ENCODE results near the gene RAPGEF3.

Gene RAPGEF3

GRCh38 chr12:47775100-47775911 is 16.6 kb upstream of the RAPGEF3 start:
- H3K4me2 ChIP-seq (ENCODE audit: insufficient read depth, low read length), result no peak overlapping the region
- H2AFZ ChIP-seq (ENCODE audit: low read depth, low read length), result no peak overlapping the region
- peaks cover 21% of the 10 kb centered on the region for H3K4me1 ChIP-seq (ENCODE audit: insufficient read depth, low read length)
- H3K4me3 ChIP-seq (ENCODE audit: low read depth in 1 of 2, low read length in 2 of 2), result no peak overlapping the region
- H3K27ac ChIP-seq (ENCODE audit: low read length), result no peak overlapping the region
- H3K9me3 ChIP-seq (ENCODE audit: insufficient read depth, low read length, severe bottlenecking), result no peaks in the 10 kb centered on the region
- peak; percentile 29 for DNase-seq
- H4K20me1 ChIP-seq (ENCODE audit: insufficient read depth, low read length), result no peaks in the 10 kb centered on the region; the same call in 1 of the 2 replicates
- no peak for ATAC-seq (ENCODE audit: insufficient read depth, low read depth)
- no peaks in the 10 kb centered on the region for H3K36me3 ChIP-seq (ENCODE audit: insufficient read depth, low read length)
- peaks cover 17% of the 10 kb centered on the region for H3K27me3 ChIP-seq (ENCODE audit: insufficient read depth, low read length, poor library complexity)
- H3K79me2 ChIP-seq (ENCODE audit: insufficient read depth, low read length), result no peaks in the 10 kb centered on the region
- no peak overlapping the region for H3K9ac ChIP-seq (ENCODE audit: low read depth, low read length)
- TF ChIP-seq EZH2 (IDR thresholded peaks at IDR 0.05; ENCODE audit: borderline replicate concordance, low read depth, low read length, severe bottlenecking) (no peak), CTCF (IDR thresholded peaks at IDR 0.05; ENCODE audit: borderline replicate concordance, extremely low read depth, low read length, poor library complexity, severe bottlenecking) (no peak)

GRCh38 chr12:47774663-47775062 is 16.0 kb upstream of the RAPGEF3 start:
- DNase-seq (no peak), ATAC-seq (ENCODE audit: insufficient read depth, low read depth) (no peak)
- Histone ChIP-seq H3K4me2 (ENCODE audit: insufficient read depth, low read length) (peak overlapping the region; percentile 98; the same call in 1 of the 2 replicates), H3K9ac (ENCODE audit: low read depth, low read length) (no peak overlapping the region), H4K20me1 (ENCODE audit: insufficient read depth, low read length) (no peaks in the 10 kb centered on the region; the same call in 1 of the 2 replicates), H2AFZ (ENCODE audit: low read depth, low read length) (no peak overlapping the region), H3K79me2 (ENCODE audit: insufficient read depth, low read length) (no peaks in the 10 kb centered on the region), H3K27me3 (ENCODE audit: insufficient read depth, low read length, poor library complexity) (peaks cover 17% of the 10 kb centered on the region), H3K9me3 (ENCODE audit: insufficient read depth, low read length, severe bottlenecking) (no peaks in the 10 kb centered on the region), H3K27ac (ENCODE audit: low read length) (no peak overlapping the region), H3K4me3 (ENCODE audit: low read depth in 1 of 2, low read length in 2 of 2) (no peak overlapping the region), H3K4me1 (ENCODE audit: insufficient read depth, low read length) (peaks cover 21% of the 10 kb centered on the region), H3K36me3 (ENCODE audit: insufficient read depth, low read length) (no peaks in the 10 kb centered on the region)
- no peak for TF ChIP-seq EZH2 (IDR thresholded peaks at IDR 0.05; ENCODE audit: borderline replicate concordance, low read depth, low read length, severe bottlenecking)
- TF ChIP-seq CTCF (IDR thresholded peaks at IDR 0.05; ENCODE audit: borderline replicate concordance, extremely low read depth, low read length, poor library complexity, severe bottlenecking), result no peak

DNA sequence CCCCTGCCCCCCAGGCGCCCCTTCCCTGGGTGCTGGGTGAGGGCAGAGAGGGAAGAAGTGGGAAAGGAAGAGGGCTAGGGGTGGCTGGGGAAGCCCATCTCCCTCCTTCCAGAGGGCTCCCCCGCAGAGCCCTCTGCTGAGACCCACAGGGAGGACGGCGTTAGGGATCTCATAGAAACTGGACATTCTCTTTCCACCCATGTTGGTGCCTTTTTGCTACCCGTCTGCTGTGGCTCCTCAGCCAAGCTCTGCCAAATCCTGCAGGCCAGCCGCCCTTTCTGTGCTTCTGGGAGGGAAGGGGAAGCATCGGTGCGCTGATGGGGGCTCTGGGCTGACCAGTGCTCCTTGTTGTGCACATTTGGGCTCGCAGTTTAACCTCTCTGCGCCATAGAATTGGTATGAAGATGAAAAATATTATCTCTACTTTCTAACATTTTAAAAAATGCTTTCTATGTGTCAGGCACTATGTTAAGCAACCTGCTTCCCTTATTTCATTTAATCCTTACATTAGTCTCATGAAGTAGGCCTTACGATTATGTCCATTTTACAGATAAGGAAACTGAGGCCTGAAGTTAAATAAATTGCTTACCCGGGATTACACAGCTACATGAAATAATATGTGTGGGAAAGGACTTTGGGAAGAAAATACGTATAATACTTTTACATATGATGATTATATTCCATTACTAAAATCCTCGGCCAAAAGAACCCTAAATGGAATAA is 15.3 kb upstream of the RAPGEF3 start:
- Histone ChIP-seq H3K36me3 (ENCODE audit: insufficient read depth, low read length) (no peaks in the 10 kb centered on the region), H3K4me2 (ENCODE audit: insufficient read depth, low read length) (peak overlapping the region; percentile 98), H3K79me2 (ENCODE audit: insufficient read depth, low read length) (no peaks in the 10 kb centered on the region), H4K20me1 (ENCODE audit: insufficient read depth, low read length) (no peaks in the 10 kb centered on the region; the same call in 1 of the 2 replicates), H3K9ac (ENCODE audit: low read depth, low read length) (peak overlapping the region; percentile 69), H3K9me3 (ENCODE audit: insufficient read depth, low read length, severe bottlenecking) (no peaks in the 10 kb centered on the region), H3K27me3 (ENCODE audit: insufficient read depth, low read length, poor library complexity) (peaks cover 17% of the 10 kb centered on the region), H3K4me3 (ENCODE audit: low read depth in 1 of 2, low read length in 2 of 2) (peak overlapping the region; percentile 37 to 70; a peak in 3 of 4 replicates), H3K27ac (ENCODE audit: low read length) (no peak overlapping the region; the same call in 1 of the 2 replicates), H3K4me1 (ENCODE audit: insufficient read depth, low read length) (peaks cover 21% of the 10 kb centered on the region), H2AFZ (ENCODE audit: low read depth, low read length) (peak overlapping the region; percentile 79)
- TF ChIP-seq EZH2 (IDR thresholded peaks at IDR 0.05; ENCODE audit: borderline replicate concordance, low read depth, low read length, severe bottlenecking), result no peak
- no peak for TF ChIP-seq CTCF (IDR thresholded peaks at IDR 0.05; ENCODE audit: borderline replicate concordance, extremely low read depth, low read length, poor library complexity, severe bottlenecking)
- no peak for DNase-seq
- ATAC-seq (ENCODE audit: insufficient read depth, low read depth), result peak; percentile 25; the same call in 2 of the 3 replicates
